ENCODE measurements around the gene MX2. TPM values are rescaled to one million over a fixed set of nuclear protein-coding genes. Genes with fewer than 3 reads are reported as not detected.
"Not testable (repeated sequence)": the region's sequence is repeated elsewhere in the genome, so short reads cannot be mapped to it uniquely, and the experiment has no call there.

MX2 gene
- total RNA-seq, 1 donor from 2014 or later: 6.1 TPM

DNA sequence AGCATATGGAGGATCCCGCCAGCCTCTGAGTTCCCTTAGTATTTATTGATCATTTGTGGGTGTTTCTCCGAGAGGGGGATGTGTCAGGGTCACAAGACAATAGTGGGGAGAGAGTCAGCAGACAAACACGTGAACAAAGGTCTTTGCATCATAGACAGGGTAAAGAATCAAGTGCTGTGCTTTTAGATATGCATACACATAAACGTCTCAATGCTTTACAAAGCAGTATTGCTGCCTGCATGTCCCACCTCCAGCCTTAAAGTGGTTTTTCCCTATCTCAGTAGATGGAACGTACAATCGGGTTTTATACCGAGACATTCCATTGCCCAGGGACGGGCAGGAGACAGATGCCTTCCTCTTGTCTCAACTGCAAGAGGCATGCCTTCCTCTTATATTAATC, 59.2 kb downstream of the MX2 start:
- peaks cover 47% of the 10 kb centered on the region for H3K4me1 Mint-ChIP-seq (ENCODE audit: low read depth)
- H3K4me3 Mint-ChIP-seq (ENCODE audit: low read depth): peak overlapping the region; percentile 83
- H3K27me3 Mint-ChIP-seq (ENCODE audit: low read depth); H3K9me3 Mint-ChIP-seq; DNase-seq (ENCODE audit: low spot score); intact Hi-C loops (cut with micrococcal nuclease); H3K27ac Mint-ChIP-seq; H3K36me3 Mint-ChIP-seq (ENCODE audit: low read depth): not testable (repeated sequence)

DNA sequence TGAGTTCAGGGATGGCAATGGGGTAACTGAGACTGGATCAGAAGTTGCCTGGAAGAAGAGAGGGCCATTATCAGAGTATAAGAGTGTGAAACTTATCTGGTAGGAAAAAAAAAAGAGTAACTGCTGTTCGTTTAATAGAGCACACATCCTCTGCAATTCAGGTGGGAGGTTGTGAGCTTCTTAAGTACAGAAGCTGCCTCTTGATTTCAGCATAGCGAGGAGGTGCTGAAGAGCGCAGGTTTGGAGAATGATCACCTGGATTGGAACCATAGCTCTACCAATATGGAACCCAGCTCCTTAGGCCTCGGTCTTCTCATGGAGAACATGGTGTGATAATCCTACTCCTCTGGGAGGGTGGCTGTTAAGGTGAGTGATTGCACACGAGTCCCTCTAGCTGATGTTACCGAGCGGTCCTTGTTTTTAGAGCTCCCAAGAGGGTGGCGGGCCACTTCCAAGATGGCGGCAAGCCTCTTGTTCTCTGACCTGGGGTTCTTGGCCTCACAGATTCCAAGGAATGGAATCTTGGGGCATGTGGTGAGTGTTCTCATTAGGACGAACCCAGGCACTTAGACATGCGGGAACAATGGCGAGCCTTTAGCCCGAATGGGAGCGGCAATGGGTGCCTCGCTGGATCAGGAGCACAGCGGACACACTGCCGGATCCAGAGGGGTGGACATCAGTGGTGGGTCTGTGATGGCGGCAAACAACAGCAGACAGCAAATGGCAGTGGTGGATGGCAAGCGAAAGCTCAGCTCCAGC, 60.9 kb downstream of the MX2 start:
- DNase-seq (ENCODE audit: low spot score): no peak
- H3K9me3 Mint-ChIP-seq: no peaks in the 10 kb centered on the region
- H3K27me3 Mint-ChIP-seq (ENCODE audit: low read depth): no peaks in the 10 kb centered on the region
- no peak overlapping the region for H3K4me3 Mint-ChIP-seq (ENCODE audit: low read depth)
- peaks cover 7% of the 10 kb centered on the region for H3K36me3 Mint-ChIP-seq (ENCODE audit: low read depth)
- intact Hi-C loops (cut with micrococcal nuclease): no loop called here
- peaks cover 57% of the 10 kb centered on the region for H3K4me1 Mint-ChIP-seq (ENCODE audit: low read depth)
- H3K27ac Mint-ChIP-seq: no peak overlapping the region

DNA sequence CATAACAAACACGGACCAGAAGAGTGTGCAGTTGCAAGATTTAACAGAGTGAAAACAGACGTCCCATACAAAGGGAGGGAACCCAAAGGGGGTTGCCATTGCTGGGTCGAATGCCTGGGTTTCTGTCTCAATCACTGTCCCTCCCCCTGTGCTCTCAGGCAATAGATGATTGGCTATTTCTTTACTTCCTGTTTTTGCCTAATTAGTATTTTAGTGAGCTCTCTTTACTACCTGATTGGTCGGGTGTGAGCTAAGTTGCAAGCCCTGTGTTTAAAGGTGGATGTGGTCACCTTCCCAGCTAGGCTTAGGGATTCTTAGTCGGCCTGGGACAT, 61.4 kb downstream of the MX2 start:
- H3K4me3 Mint-ChIP-seq (ENCODE audit: low read depth); intact Hi-C loops (cut with micrococcal nuclease); H3K9me3 Mint-ChIP-seq; DNase-seq (ENCODE audit: low spot score); H3K27ac Mint-ChIP-seq; H3K27me3 Mint-ChIP-seq (ENCODE audit: low read depth): not testable (repeated sequence)
- Mint-ChIP-seq H3K36me3 (ENCODE audit: low read depth) (peaks cover 12% of the 10 kb centered on the region), H3K4me1 (ENCODE audit: low read depth) (peaks cover 62% of the 10 kb centered on the region)

DNA sequence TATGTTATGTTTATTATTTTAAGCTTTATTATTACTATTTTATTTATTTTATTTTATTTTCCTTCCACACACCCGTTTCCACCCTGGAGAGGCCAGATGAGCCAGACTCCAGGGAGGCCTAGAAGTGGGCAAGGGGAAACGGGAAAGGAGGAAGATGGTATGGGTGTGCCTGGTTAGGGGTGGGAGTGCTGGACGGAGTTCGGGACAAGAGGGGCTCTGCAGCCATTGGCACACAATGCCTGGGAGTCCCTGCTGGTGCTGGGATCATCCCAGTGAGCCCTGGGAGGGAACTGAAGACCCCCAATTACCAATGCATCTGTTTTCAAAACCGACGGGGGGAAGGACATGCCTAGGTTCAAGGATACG, 63.7 kb downstream of the MX2 start:
- no peaks in the 10 kb centered on the region for H3K9me3 Mint-ChIP-seq
- intact Hi-C loops (cut with micrococcal nuclease): no loop called here
- H3K36me3 Mint-ChIP-seq (ENCODE audit: low read depth): peaks cover 28% of the 10 kb centered on the region
- H3K27ac Mint-ChIP-seq: peak overlapping the region; percentile 92
- H3K4me3 Mint-ChIP-seq (ENCODE audit: low read depth): peak overlapping the region; percentile 93
- H3K4me1 Mint-ChIP-seq (ENCODE audit: low read depth): peaks cover 68% of the 10 kb centered on the region
- no peaks in the 10 kb centered on the region for H3K27me3 Mint-ChIP-seq (ENCODE audit: low read depth)
- no peak for DNase-seq (ENCODE audit: low spot score)

DNA sequence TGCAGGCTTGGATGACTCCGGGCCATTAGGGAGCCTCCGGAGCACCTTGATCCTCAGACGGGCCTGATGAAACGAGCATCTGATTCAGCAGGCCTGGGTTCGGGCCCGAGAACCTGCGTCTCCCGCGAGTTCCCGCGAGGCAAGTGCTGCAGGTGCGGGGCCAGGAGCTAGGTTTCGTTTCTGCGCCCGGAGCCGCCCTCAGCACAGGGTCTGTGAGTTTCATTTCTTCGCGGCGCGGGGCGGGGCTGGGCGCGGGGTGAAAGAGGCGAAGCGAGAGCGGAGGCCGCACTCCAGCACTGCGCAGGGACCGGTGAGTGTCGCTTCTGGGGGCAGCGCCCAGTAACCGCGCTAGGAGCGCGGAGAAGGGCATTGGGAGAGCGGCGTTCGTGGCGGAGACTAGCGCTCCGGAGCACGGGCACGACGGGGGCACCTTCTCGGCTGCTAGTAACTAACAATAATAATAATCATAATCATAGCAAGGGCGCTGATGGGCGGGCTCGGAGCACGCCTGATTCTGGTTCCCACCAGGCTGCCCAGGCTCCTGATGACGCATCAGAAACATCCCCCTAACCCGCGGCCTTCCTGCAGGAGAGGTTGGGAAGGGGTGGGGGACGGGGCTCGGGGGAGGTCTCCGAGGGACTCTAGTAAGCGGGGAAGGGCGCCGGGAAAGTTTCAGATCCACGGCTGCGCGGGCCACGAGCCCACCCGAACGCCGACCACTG, 64.3 kb downstream of the MX2 start, which contains the start of gene MX1:
Gene MX1 (plus strand): TSS at position 286 of the 722 bp plus-strand sequence. CDS start 5,832 bp downstream, outside the sequence.
- H3K27me3 Mint-ChIP-seq (ENCODE audit: low read depth): no peaks in the 10 kb centered on the region
- DNase-seq (ENCODE audit: low spot score): peak; percentile 89
- H3K4me3 Mint-ChIP-seq (ENCODE audit: low read depth): peak within 1 kb of the TSS; percentile 93
- H3K9me3 Mint-ChIP-seq: no peaks in the 10 kb centered on the region
- H3K27ac Mint-ChIP-seq: peak within 1 kb of the TSS; percentile 92
- intact Hi-C loops (cut with micrococcal nuclease): loop anchor here (2.0 kb wide), 1 partner anchor 63 kb away; the partner anchor contains the start of gene MX2
- H3K4me1 Mint-ChIP-seq (ENCODE audit: low read depth): peaks cover 63% of the 10 kb centered on the region
- peaks cover 32% of the 10 kb centered on the region for H3K36me3 Mint-ChIP-seq (ENCODE audit: low read depth)

DNA sequence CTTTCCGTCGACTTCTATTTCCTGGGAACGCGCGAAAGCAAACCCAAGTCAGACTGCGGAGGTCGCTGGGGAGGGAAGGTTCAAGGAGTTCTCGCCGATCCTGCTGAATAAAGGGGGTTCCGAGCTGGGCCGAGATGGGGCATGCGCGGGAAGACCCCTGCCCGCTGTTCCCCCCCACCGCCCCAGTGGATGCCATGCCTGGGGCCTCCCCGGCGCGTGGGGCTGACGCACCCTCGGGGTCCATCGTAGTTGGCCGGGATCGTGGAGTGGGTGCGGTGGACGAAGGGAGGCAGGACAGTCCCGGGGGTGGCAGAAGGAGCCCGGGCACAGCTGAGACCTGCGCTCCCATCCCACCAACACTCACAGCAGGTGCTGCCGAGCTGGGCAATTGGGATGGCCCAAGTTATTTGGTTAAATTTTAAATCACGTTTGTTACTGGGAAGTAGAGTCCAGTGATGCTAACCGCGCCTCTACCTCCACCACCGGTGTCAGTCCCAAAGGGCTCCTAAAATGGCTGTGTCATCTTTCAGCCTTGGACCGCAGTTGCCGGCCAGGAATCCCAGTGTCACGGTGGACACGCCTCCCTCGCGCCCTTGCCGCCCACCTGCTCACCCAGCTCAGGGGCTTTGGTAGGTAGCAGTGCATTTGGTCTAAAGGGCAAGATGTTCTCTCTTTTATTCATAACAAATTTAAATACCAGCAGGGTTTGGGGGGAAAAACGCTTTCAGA, 65.0 kb downstream of the MX2 start:
- H3K36me3 Mint-ChIP-seq (ENCODE audit: low read depth): peaks cover 38% of the 10 kb centered on the region
- H3K27ac Mint-ChIP-seq: no peak overlapping the region
- no peaks in the 10 kb centered on the region for H3K27me3 Mint-ChIP-seq (ENCODE audit: low read depth)
- H3K4me3 Mint-ChIP-seq (ENCODE audit: low read depth): peak overlapping the region; percentile 93
- DNase-seq (ENCODE audit: low spot score): no peak
- peaks cover 60% of the 10 kb centered on the region for H3K4me1 Mint-ChIP-seq (ENCODE audit: low read depth)
- no peaks in the 10 kb centered on the region for H3K9me3 Mint-ChIP-seq
- intact Hi-C loops (cut with micrococcal nuclease): loop anchor here (2.0 kb wide), 1 partner anchor 64 kb away; the partner anchor contains the start of gene MX2

DNA sequence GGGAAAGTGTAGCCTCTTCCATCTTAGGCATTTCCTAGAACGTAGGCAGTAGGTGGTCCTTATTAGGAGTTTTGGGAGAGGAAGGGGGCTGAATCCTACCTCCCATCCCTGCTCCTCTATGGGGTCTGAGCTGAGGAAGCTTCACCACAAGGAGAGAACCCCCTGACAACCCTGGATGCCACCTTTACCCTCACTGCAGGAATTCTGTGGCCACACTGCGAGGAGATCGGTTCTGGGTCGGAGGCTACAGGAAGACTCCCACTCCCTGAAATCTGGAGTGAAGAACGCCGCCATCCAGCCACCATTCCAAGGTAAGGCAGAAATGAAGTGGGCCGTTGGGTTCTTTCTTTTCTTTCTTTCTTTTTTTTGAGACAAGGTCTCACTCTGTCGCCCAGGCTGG, 65.7 kb downstream of the MX2 start:
- Mint-ChIP-seq H3K9me3 (no peaks in the 10 kb centered on the region), H3K27me3 (ENCODE audit: low read depth) (no peaks in the 10 kb centered on the region), H3K4me1 (ENCODE audit: low read depth) (peaks cover 59% of the 10 kb centered on the region), H3K4me3 (ENCODE audit: low read depth) (peak overlapping the region; percentile 93), H3K27ac (peak overlapping the region; percentile 60), H3K36me3 (ENCODE audit: low read depth) (peaks cover 45% of the 10 kb centered on the region)
- intact Hi-C loops (cut with micrococcal nuclease): loop anchor here (2.0 kb wide), 1 partner anchor 65 kb away; the partner anchor contains the start of gene MX2
- DNase-seq (ENCODE audit: low spot score): no peak

DNA sequence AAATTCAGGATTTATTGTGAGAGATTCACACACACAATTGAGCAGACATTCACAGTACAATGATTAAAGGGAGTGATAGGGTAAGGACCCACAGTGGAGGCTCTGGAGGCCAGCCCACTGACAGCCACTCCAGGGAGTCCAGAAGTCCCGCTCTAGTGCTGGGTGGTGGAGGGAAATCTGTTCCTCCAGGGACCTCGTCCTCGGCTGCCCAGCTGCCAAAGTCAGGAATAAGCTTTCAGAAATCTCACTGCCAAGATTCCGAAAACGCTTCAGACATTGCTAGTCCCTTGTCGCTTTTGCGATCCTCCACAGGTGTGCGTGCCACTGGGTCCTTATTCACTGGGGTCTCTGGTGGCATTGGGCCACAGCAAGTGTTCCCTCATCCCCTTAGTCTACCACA, 66.5 kb downstream of the MX2 start:
- Mint-ChIP-seq H3K36me3 (ENCODE audit: low read depth) (peaks cover 53% of the 10 kb centered on the region), H3K27ac (peak overlapping the region; percentile 11), H3K9me3 (no peaks in the 10 kb centered on the region), H3K4me1 (ENCODE audit: low read depth) (peaks cover 54% of the 10 kb centered on the region), H3K27me3 (ENCODE audit: low read depth) (no peaks in the 10 kb centered on the region), H3K4me3 (ENCODE audit: low read depth) (peak overlapping the region; percentile 93)
- no peak for DNase-seq (ENCODE audit: low spot score)
- intact Hi-C loops (cut with micrococcal nuclease): no loop called here

DNA sequence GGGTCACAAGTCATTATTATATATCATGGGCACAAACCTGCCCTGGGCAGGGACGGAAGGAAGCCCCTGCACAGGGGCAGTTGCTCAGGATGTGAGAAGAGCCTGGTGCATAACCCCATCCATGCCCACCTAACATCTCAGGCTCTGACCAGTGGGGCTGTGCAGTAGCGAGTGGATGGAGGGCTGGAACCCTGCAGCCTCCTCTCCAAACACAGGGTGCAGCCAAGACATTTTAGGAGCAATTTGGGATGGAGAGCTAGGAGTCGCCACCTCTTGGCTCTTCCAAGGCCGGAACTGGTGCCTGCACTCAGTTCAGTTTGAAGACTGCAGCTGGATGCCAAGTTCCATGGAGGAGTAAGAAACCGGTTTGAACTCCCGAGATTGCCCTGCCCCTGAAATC, 67.0 kb downstream of the MX2 start:
- Mint-ChIP-seq H3K4me3 (ENCODE audit: low read depth) (no peak overlapping the region), H3K27me3 (ENCODE audit: low read depth) (no peaks in the 10 kb centered on the region), H3K9me3 (no peaks in the 10 kb centered on the region), H3K4me1 (ENCODE audit: low read depth) (peaks cover 50% of the 10 kb centered on the region), H3K36me3 (ENCODE audit: low read depth) (peaks cover 58% of the 10 kb centered on the region), H3K27ac (no peak overlapping the region)
- DNase-seq (ENCODE audit: low spot score): no peak
- intact Hi-C loops (cut with micrococcal nuclease): no loop called here

DNA sequence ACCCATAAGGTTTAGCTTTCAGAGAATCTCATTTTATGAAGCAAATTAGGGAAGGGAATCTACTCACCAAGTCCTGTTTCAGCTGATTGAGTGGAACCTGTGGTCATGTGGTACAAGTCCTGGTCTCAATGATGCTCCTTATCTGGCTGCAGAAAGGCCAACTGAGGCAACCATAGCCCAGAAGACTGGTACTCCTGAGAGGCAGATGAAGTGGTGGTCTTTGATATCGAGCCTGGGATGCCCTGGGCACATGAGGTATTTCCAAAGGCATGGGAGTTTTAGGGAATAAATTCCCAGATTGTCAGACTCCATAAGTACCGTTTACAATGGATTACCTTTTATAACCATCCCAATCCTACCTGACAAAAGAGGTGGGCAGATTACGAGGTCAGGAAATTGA, 67.5 kb downstream of the MX2 start:
- Mint-ChIP-seq H3K27ac (no peak overlapping the region), H3K36me3 (ENCODE audit: low read depth) (peaks cover 63% of the 10 kb centered on the region), H3K9me3 (peaks cover 2% of the 10 kb centered on the region), H3K4me1 (ENCODE audit: low read depth) (peaks cover 48% of the 10 kb centered on the region), H3K4me3 (ENCODE audit: low read depth) (no peak overlapping the region), H3K27me3 (ENCODE audit: low read depth) (no peaks in the 10 kb centered on the region)
- intact Hi-C loops (cut with micrococcal nuclease): no loop called here
- DNase-seq (ENCODE audit: low spot score): no peak

DNA sequence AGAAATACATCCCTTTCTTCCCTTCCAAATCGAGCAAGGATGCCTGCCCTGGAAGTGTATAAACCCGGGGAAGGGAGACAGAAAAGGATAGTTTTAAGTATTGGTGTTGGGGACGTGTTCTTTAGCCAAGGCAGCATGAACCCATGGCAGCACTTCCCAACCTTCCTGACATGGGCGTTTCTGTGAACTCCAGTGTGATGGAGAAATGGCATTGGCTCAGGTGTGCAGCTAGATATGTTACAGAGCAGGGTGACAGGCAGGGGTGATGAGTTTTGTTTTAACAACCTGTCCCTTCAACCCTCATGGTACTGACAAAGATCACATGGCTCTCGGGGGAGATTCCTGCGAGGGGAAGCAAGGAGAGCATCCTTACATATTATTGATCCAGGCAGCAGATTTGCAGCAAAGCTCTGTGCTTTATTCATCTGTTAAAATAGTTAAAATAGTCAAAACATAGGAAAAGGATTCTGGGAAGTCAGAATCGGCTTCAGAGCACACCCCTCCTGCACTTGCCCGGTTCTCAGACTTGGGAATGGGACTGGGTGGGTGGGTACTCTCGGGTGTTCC, 68.2 kb downstream of the MX2 start:
- Mint-ChIP-seq H3K27me3 (ENCODE audit: low read depth) (no peaks in the 10 kb centered on the region), H3K9me3 (peaks cover 9% of the 10 kb centered on the region), H3K36me3 (ENCODE audit: low read depth) (peaks cover 70% of the 10 kb centered on the region), H3K27ac (peak overlapping the region; percentile 13), H3K4me3 (ENCODE audit: low read depth) (no peak overlapping the region), H3K4me1 (ENCODE audit: low read depth) (peaks cover 44% of the 10 kb centered on the region)
- intact Hi-C loops (cut with micrococcal nuclease): no loop called here
- no peak for DNase-seq (ENCODE audit: low spot score)

DNA sequence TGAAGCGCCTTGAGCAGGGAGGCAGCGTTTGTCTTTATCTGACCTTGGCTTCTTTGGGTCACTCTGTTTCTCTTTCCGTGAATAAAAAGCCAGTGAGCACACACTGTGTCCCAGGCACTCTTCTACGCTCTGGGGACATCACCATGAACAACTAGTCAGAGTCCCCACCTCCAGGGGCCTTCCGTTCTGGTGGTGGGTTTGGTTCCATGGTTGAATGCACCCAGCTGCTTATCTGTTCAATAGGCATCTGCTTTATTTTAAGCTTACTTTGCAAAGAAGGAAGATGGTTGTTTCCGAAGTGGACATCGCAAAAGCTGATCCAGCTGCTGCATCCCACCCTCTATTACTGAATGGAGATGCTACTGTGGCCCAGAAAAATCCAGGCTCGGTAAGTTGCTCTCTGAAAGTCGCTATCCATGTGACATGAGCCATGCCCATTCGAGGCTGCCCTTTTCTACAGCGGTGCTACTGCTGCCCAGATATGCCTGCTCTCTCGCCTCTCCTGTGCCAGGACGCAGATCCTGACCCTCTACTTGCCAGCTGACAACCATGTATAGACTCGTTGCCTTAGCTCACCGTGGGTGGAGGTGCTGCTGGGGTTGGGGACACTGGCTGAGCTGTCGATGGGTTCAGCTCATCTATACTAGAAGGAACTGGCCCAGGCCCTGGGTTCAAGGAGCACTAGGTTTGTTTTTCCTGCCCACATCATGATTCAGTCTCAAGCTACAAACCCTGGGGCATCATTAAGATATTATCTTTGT, 70.1 kb downstream of the MX2 start:
- intact Hi-C loops (cut with micrococcal nuclease): no loop called here
- no peak for DNase-seq (ENCODE audit: low spot score)
- Mint-ChIP-seq H3K36me3 (ENCODE audit: low read depth) (peaks cover 87% of the 10 kb centered on the region), H3K4me1 (ENCODE audit: low read depth) (peaks cover 41% of the 10 kb centered on the region), H3K9me3 (peaks cover 14% of the 10 kb centered on the region), H3K27me3 (ENCODE audit: low read depth) (no peaks in the 10 kb centered on the region), H3K4me3 (ENCODE audit: low read depth) (no peak overlapping the region), H3K27ac (no peak overlapping the region)

All from activated T-helper 2 cell treated with anti-CD3 and anti-CD28 coated beads, Interferon-gamma antibody, Interleukin-2, Interleukin-4, amounts not matched to agents 10 μg/mL and 5 μg/mL and 100 μg/mL, durations not matched to agents 14 hours and 24 hours and 36 hours (primary cell).